G401 (cell line): ENCODE data around the gene MOB3A. TPM values are rescaled to one million over a fixed set of nuclear protein-coding genes. Genes with fewer than 3 reads are reported as not detected.

Source experiments
- DNase-seq: peaks from one replicate; pipeline ENCODE4 v3.0.0-alpha.2; 2015; ENCODE audit warnings: low spot score
- in situ Hi-C: cut with HindIII; loops from 2 replicates; pipeline ENCODE4 v1.10.0; 2016; ENCODE audit warnings: low sequenced_read_pairs, mixed read lengths
- total RNA-seq: library from RNA; depleted of rRNA; stranded (reverse); fragments of >200 nt; shearing (Covaris generic); gene quantifications from 2 replicates; pipeline ENCODE4 v1.2.3, GENCODE V29; 2014

Gene MOB3A
- total RNA-seq, 1 experiment from 2014 or later: 20.6 TPM

DNA sequence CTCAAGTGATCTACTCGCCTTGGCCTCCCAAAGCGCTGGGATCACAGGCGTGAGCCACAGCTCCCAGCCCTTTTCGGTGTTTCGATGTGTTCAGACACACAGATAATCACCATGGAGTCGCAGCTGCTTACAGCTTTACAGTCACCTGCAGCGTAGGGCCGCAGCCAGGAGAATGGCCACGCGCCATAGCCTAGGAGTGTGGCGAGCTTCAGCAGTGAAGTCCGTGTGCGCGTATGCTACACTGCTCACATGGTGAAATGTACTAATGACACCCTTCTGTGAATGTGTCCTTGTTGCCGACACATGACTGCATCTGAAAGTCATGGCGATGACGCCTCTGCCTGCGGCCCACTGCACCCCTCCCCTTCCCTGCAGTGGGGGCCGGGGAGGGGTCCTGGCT lies 31.6 kb upstream of the MOB3A start:
- DNase-seq: no peak
- in situ Hi-C loops: no loop called here

DNA sequence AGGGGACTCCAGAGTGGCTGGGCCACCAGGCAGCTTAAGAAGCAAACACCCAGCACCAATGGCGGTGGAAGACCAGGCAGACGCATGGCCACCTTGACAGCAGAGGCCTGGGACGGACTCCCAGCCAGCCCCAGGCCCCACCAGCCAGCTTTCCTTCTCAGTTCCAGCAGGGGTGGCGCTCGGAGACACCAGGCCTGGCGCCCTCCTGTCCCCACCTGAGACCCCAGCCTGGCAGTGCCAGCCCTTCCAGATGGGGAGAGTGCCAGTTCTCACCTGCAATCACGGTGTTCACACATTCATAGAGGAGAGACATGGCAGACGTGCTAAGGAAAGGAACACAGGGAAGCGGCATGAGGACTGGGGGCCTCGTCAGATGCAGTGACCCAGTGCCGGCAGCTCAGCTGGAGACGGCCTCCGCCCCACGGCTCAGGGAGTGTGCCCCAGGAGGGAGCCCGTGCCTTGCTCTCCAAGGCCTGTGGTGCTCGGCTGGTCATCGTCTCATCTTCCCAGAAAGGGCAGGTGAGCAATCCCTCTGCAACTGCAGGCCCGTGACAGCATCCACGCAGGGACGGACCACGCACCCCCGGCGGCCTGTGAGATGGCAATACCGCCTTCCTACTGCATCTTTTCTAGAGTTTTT lies 30.9 kb upstream of the MOB3A start:
- in situ Hi-C loops: no loop called here

DNA sequence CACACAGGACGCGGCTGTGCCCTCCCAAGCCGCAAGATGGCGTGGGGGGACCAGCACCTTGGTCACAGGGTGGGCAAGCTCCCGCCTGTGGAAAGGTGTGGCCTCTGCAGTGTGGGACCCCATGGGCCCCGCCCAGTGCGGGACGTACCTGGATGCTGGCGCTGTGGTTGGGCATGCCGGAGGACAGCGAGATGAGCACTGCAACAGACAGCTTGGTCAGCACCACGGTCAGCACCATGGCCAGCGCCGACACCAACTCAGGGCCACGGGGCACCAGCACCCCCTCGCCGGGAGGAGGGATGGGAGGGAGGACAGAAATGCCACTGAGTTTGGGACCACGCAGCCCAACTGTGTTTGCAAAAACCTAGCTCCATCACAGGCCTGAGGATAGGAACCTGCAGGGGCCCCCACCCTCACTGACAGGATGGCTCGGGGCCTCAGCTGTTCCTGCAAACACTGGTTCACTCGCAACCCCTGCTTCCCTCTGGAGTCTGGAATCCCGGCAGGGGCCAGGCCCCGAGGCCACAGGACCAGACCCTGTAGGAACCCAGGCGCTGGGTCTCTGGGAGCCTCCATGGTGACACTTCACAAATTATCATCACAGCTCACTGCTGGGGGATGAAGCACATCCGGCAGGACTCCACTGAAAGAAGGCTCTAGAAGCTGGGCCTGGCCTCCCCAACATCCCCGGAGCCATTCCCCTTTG lies 27.7 kb upstream of the MOB3A start:
- in situ Hi-C loops: loop anchor here (25.0 kb wide), 1 partner anchor 88 kb away; no protein-coding TSS in a partner anchor
- no peak for DNase-seq

More for the DNA sequence above, 30.9 kb upstream of the MOB3A start:
- no peak for DNase-seq

DNA sequence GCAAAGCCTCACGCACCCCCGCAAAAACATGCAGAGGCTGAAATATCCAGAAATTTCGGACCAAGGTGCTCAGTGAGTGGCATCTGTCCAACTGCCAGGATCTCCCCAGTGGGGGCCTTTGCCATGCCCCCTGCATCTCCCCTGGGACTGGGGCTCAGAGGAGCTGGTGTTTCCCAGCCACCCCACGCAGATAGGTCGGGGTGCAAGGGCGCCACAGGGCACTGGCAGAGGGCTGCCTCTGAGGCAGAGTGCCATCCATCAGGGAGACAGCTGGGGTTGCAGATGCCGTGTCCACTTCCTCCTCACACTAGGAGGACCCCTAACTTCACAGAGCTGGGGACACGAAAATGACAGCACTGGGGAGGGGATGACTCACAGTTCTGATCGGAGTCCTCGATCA lies 26.9 kb upstream of the MOB3A start:
- in situ Hi-C loops: loop anchor here (25.0 kb wide), 1 partner anchor 89 kb away; no protein-coding TSS in a partner anchor
- DNase-seq: no peak

DNA sequence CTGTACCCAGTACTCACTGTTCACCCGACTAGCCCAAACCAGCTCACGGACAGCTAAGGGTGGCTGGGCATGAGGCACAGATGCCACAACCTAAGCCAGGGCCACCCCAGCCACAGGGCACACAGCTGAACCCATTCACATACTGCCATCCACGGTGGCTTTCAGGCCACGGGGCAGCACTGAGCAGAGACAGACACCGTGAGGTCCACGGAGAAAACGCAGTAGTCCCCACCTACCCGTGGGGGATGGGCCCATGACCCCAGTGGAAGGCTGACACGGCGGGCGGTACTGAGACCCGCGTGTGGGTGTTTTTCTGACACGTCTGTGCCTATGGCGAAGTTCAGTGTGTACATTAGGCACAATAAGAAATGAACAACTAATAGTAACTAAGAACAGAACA lies 26.1 kb upstream of the MOB3A start:
- in situ Hi-C loops: loop anchor here (25.0 kb wide), 1 partner anchor 90 kb away; no protein-coding TSS in a partner anchor
- no peak for DNase-seq

DNA sequence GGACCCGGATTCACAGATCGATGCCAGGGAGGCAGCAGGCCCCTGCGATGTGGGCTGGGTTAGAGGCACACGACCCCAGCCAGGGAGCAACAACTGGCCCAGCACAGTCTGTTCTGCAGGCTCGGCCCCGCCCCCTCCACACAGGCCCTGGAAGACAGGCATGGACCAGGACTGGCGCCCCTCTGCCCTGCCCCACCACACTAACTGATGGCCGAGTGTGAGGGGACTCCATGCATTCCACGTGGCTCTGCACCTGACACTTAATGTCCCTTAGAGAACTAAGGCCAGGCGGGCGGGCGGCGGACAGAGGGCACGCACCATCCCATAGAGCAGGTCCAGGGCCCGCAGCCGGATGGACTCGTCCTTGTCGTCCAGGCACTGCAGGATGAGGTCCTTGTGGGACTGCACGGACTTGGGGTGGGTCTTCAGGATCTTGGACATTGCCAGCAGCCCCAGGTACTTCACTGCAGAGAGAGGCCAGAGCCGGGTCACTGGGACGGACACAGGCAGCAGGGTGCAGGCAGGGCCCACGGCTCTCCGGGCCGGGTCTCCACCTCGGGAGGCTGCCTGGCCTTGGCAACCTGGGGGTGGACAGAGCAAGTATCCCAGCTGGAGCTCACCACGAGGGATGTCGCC lies 25.4 kb upstream of the MOB3A start:
- no peak for DNase-seq
- in situ Hi-C loops: loop anchor here (25.0 kb wide), 1 partner anchor 91 kb away; no protein-coding TSS in a partner anchor

DNA sequence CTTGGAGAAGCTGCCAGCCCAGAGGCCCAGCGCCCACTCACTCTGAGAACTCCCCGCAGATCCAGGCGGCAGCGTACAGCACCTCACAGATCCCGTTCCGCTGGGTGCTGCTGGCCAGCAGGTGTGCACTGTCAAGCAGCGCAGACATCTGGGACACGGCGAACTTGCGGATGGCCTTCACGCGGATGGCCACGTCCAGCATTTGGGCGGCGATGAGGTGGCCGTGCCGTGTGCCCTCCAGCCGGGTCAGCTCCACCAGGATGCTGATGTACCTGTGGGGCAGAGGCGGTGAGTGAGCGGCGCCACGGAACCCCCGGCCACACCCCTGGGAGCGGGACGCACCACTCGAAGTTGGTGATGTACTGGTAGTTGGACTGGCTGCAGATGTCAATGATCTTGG lies 24.7 kb upstream of the MOB3A start:
- in situ Hi-C loops: loop anchor here (25.0 kb wide), 1 partner anchor 91 kb away; no protein-coding TSS in a partner anchor
- DNase-seq: no peak

DNA sequence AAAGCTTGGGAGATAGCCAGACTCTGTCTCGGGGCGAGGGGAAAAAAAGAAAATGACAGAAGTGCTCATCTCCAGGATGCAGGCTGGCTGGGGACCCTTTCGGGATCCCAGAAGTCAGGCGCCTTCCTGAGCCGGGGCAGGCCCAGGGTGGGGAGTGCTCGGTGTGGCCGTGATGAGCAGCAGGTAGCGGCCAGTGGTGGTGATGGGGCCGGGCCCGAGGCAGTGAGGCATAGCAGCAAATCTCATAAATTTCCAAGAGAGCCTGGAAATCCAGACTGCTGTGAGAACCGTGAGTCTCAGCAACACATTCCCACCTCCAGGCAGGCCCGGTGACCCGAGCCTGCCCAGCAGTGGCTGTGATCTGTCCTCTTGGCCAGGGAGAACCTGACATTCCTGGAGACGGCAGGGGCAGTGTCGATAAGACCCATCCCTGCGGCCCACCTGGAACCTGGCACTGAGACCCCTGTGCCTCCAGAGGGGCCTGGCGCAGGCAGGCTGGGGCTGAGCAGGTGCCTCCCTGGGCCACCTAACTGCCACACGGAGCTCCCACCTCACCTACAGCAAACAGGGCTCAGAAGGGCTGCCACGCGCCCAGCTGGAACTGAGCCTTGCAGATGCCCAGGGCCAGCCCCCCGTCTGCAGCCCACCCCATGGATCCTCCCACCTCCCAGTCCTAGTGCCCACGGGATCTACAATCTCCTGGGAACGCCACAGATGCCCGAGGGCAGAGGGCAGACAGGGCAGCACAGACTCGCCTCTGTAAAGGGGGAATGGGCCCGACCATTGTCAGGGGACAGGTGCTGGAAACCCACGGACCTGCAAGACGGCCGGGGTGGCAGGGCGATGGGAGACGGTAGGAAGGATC lies 24.0 kb upstream of the MOB3A start:
- in situ Hi-C loops: loop anchor here (25.0 kb wide), 1 partner anchor 92 kb away; no protein-coding TSS in a partner anchor
- no peak for DNase-seq

DNA sequence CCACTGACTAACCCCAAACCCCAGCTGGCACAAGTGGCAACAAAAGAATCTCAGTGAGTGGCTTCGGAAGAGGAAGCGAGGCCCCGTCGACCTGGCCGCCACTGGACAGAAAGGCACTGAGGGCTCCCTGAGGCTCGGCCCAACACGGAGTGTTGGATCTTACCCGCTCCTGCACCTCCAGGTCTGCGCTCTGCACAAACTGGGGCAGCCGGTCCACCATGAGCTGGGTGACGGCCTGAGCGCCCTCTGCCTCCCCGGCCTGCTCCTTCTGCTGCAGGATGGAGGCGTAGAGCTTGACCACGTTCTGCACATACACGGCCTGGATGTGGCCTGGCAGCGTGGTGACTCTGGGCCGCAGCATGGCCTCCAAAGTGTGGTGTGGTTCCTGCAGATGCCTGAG lies 22.3 kb upstream of the MOB3A start:
- in situ Hi-C loops: loop anchor here (25.0 kb wide), 1 partner anchor 94 kb away; no protein-coding TSS in a partner anchor
- no peak for DNase-seq

DNA sequence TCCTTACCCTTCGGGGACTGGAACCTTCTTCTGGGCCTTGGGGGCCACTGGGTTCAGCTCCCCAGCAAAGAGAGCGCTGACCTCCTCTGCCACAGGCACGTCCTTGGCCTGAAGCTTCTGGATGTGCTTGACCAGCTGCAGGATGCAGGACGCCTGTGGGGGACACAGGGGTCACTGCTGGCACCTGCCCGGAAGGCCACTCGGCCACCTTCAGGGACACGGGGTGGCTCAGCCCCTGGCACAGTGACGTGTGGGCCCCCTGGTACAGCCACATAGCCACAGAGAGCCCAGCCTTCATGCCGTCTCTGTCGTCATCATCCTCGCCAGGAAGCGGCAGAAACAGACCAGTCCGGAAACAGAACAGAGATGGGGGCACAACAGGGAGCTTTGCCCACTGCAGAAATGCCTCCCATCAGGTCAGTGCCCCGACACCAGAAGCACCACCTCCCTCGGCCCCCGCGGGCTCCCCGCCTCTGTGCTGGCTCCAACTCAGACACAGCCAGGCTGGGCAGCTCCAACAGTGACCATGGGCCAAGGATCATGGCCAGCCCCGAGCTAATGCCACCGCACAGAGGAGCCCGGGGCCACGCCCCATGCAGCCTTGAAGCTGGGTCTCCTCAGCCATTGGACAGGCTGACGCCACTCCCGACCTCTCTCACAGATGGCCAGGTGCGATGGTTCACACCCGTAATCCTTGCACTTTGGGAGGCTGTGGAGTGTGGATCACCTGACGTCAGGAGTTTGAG lies 21.3 kb upstream of the MOB3A start:
- DNase-seq: no peak
- in situ Hi-C loops: loop anchor here (25.0 kb wide), 1 partner anchor 95 kb away; no protein-coding TSS in a partner anchor

DNA sequence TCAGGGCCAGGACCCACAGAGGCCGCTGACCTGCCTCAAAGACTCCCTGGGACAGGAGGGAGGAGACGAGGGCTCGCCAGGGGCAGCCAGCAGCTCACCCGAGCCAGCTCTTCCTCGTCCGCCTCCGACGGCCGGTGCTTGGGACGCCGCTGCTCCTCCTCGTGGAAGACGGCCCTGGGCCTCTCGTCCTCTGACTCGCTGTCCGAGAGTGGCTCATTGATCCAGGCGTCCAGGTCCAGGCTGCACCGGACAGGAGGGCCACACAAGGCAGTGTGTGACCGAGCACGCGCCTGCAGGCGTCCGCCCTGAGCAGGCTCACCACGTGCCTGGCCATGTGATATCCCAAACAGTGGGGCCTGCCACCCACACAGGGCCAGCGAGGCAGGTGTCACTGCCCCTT lies 20.4 kb upstream of the MOB3A start:
- in situ Hi-C loops: loop anchor here (25.0 kb wide), 1 partner anchor 96 kb away; no protein-coding TSS in a partner anchor
- no peak for DNase-seq

DNA sequence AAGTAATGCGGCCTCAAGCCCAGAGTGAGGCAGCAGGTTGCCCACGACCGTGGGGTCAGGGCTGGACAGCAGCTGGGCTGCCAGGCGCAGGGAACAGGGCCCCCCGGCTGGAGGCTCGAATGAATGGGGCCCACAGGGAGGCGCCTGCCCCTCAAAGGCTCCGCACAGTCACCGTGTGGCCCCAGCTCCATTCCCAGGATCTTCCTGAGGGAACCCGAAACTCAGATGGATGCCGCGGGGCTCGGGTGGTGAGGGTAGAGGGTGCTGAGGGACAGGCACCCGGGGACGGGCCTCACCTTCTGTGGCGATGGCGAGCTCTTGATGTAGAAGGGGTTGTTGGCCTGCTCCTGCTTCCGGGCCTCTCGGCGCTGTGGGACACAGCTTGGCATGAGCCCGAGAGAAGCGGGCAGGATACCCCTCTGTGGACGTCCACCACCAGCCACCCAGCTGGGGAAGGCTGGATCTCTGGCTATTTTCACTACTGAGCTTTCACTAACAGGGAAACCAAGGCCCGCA lies 19.8 kb upstream of the MOB3A start:
- in situ Hi-C loops: loop anchor here (25.0 kb wide), 1 partner anchor 96 kb away; no protein-coding TSS in a partner anchor
- DNase-seq: no peak

DNA sequence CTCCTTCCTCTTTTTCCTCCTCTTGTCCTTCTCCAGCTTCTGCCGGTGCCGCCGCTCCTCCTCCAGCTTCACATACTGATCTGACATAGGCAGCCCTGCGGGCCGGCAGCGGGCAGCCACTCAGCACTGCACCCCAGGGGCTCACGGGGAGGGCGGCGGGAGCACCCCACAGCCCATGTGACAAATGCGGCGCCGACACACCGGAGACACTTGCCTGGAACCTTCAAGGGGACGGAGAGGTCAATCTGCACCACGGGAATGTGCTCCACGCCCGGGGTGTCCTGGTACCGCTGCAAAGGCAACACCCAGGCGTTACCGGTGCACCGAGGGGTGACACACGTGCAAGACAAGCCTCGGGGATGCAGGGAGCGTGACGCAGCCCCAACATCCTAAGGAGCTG lies 19.2 kb upstream of the MOB3A start:
- in situ Hi-C loops: loop anchor here (25.0 kb wide), 1 partner anchor 97 kb away; no protein-coding TSS in a partner anchor
- DNase-seq: no peak

DNA sequence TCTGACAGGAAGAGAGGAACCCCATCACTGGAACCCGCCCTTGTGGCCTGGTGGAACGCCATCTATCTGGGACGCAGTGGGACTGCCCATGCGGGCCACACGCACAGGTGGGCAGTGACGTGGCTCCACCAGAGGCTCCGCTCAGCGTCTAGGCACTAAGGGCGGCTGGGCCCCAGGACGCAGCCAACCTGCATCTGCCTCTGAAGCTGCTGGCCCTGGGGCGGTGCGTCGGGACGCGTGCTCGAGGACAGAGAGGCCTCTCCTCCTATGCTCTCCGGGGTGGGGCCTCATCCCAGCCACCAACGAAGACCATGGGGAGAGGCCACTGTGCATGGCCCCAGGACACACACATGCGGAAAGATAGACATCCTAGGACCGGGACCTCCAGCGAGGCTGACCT lies 18.7 kb upstream of the MOB3A start:
- in situ Hi-C loops: loop anchor here (25.0 kb wide), 1 partner anchor 97 kb away; no protein-coding TSS in a partner anchor
- DNase-seq: no peak

DNA sequence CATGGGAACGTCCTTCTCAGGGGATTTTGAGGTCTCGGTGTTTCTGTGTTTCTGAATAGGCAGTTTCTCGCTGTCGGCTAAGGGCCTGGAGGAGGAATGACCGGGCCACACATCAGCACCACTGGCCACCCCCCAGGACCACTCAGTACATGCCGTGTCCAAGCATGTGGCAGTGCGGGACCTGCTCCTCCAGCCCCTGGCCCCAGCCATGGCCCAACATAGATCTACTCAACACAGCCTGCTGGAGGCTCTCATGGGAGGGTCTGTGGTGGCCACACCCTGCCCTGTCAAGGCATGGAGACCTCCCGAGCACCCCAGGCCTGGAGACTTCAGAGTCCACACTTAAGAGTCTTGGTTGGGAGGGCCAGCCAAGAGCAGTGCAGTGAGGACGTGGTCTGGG lies 18.1 kb upstream of the MOB3A start:
- no peak for DNase-seq
- in situ Hi-C loops: loop anchor here (25.0 kb wide), 1 partner anchor 98 kb away; no protein-coding TSS in a partner anchor

DNA sequence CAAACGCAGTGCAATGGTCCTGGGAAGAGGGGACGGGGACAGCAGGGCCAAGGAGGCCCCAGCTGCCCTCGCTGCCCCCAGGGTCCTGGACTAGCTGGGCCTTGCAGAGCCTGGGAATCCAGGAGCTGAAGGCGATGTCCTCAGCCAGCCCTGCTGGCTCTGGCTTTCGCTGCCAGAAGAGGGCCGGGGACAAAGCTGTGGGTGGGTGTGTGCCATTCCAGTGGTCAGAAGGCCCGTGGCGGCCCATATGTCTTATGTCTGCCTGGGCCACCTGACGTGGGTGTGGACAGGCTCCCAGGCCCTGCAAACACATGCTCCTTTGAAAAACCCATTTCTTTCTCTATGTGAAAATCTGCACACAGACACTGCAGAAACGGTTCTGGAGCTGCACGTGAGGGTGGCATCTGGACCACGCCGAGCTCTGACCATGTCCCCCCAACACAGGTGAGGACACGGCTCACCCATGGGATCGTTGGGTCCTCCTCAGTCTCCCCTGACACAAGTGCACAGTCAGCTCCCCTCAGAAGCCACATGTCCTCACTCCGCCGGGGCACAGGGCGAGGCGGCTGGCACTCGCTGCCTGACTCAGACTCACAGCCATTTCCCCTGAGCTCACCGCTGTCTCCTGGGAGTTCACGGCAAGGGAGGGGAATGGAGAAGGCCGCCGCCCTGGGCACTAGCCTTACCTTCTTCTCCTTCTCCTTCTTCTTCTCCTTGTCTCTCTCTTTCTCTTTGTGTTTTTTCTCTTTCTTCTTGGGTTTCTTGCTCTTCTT lies 17.5 kb upstream of the MOB3A start:
- DNase-seq: peak; percentile 84
- in situ Hi-C loops: loop anchor here (25.0 kb wide), 1 partner anchor 99 kb away; no protein-coding TSS in a partner anchor
